ENCODE results near the gene CELA3B. TPM values are rescaled to one million over a fixed set of nuclear protein-coding genes. Genes with fewer than 3 reads are reported as not detected.

Gene CELA3B
- total and polyA plus RNA-seq, 2 of the 13 experiments (the other 11 are each of a cell fraction or from before 2014, with no cell fraction given), result 0.34 TPM; not detected in 1

DNA sequence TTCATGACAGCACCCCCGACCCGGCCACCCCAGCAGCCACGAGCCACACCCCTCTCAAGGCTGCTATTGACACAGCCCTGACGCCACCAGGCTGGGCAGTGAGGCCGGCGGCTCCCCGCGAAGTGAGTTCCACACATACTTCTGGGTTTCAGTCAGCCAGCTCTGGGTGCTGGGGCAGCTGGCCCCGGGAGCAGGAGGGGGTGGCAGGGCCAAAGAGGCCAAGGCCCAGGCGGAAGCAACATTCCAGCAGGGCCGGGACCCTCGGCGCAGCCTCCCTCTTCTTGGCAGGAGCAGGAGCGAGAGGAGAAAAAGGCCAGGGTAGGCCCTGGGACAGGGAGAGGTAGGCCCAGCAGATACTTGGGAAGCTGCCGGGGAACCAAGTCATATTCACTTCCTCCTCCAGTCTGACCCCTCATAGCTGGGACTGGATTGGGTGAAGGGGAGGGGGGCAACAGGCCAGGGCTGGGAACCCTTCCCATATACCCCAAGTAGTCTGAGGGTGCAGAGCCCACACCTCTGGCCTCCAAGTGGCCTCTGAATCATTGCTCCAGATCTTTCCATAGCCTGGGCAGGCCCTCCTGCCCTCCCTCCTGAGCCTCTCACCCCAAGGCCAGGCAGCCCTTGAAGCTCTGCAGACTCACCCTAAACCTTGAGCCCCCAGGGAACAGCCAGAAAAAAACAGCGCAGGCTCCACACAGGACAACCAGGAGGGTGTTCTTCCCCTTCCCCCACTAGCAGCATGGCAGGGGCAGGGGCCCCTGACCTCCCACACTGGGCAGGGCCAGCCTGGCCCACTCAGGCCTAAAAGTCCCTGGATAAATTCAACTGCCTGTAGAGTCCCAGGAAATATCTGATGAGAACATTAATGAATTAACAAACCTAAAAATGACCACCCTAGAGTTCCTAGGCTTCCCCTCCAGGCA is 45.4 kb upstream of the CELA3B start (continued):
- TF ChIP-seq ZNF230 (CRISPR knock-in tag; IDR thresholded peaks at IDR 0.05) (no peak), ZNF251 (CRISPR knock-in tag; IDR thresholded peaks at IDR 0.05) (no peak), HDAC2 (CRISPR knock-in tag; IDR thresholded peaks at IDR 0.05) (peak; percentile 83), ZMYM2 (CRISPR knock-in tag; IDR thresholded peaks at IDR 0.05) (no peak), ZNF383 (CRISPR knock-in tag; IDR thresholded peaks at IDR 0.05; ENCODE audit: borderline replicate concordance) (no peak), YEATS4 (CRISPR knock-in tag; IDR thresholded peaks at IDR 0.05; ENCODE audit: borderline replicate concordance) (no peak), ZNF558 (CRISPR knock-in tag; IDR thresholded peaks at IDR 0.05; ENCODE audit: borderline replicate concordance) (no peak), ZKSCAN5 (CRISPR knock-in tag; IDR thresholded peaks at IDR 0.05) (no peak), ZFP36L1 (CRISPR knock-in tag; IDR thresholded peaks at IDR 0.05) (no peak), TSC22D2 (CRISPR knock-in tag; IDR thresholded peaks at IDR 0.05; ENCODE audit: borderline replicate concordance) (no peak), SP2 (CRISPR knock-in tag; IDR thresholded peaks at IDR 0.05) (no peak), PAX8 (CRISPR knock-in tag; IDR thresholded peaks at IDR 0.05; ENCODE audit: borderline replicate concordance) (no peak), GATA4 (IDR thresholded peaks at IDR 0.05; ENCODE audit: borderline replicate concordance, low read depth) (no peak), ZNF143 (CRISPR knock-in tag; IDR thresholded peaks at IDR 0.05) (no peak), DR1 (CRISPR knock-in tag; IDR thresholded peaks at IDR 0.05) (no peak; the same call in 1 of the 2 replicates), FOSL2 (CRISPR knock-in tag; IDR thresholded peaks at IDR 0.05) (peak; percentile 84), PCBP2 (optimal IDR thresholded peaks at IDR 0.05; ENCODE audit: low read depth, low read length, poor library complexity, severe bottlenecking) (no peak), HNRNPK (IDR thresholded peaks at IDR 0.05; ENCODE audit: low read depth, low read length, poor library complexity, severe bottlenecking) (no peak), ZNF441 (CRISPR knock-in tag; IDR thresholded peaks at IDR 0.05; ENCODE audit: borderline replicate concordance) (no peak), FOXA1 (IDR thresholded peaks at IDR 0.05) (0 out of 2 replicates have a peak, but pooled peaks have one; percentile 55), FOXA1 (CRISPR knock-in tag; IDR thresholded peaks at IDR 0.05) (peak; percentile 97), NFATC3 (CRISPR knock-in tag; IDR thresholded peaks at IDR 0.05) (no peak)
- TF ChIP-seq, protein P1, sequence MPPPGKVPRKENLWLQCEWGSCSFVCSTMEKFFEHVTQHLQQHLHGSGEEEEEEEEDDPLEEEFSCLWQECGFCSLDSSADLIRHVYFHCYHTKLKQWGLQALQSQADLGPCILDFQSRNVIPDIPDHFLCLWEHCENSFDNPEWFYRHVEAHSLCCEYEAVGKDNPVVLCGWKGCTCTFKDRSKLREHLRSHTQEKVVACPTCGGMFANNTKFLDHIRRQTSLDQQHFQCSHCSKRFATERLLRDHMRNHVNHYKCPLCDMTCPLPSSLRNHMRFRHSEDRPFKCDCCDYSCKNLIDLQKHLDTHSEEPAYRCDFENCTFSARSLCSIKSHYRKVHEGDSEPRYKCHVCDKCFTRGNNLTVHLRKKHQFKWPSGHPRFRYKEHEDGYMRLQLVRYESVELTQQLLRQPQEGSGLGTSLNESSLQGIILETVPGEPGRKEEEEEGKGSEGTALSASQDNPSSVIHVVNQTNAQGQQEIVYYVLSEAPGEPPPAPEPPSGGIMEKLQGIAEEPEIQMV (CRISPR knock-in tag; IDR thresholded peaks at IDR 0.05; ENCODE audit: low read depth), result no peak
- TF ChIP-seq, protein P2, sequence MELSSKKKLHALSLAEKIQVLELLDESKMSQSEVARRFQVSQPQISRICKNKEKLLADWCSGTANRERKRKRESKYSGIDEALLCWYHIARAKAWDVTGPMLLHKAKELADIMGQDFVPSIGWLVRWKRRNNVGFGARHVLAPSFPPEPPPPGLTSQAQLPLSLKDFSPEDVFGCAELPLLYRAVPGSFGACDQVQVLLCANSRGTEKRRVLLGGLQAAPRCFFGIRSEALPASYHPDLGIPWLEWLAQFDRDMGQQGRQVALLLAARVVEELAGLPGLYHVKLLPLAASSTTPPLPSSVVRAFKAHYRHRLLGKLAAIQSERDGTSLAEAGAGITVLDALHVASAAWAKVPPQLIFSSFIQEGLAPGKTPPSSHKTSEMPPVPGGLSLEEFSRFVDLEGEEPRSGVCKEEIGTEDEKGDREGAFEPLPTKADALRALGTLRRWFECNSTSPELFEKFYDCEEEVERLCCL (CRISPR knock-in tag; IDR thresholded peaks at IDR 0.05; ENCODE audit: borderline replicate concordance), result no peak
- TF ChIP-seq, protein P3, sequence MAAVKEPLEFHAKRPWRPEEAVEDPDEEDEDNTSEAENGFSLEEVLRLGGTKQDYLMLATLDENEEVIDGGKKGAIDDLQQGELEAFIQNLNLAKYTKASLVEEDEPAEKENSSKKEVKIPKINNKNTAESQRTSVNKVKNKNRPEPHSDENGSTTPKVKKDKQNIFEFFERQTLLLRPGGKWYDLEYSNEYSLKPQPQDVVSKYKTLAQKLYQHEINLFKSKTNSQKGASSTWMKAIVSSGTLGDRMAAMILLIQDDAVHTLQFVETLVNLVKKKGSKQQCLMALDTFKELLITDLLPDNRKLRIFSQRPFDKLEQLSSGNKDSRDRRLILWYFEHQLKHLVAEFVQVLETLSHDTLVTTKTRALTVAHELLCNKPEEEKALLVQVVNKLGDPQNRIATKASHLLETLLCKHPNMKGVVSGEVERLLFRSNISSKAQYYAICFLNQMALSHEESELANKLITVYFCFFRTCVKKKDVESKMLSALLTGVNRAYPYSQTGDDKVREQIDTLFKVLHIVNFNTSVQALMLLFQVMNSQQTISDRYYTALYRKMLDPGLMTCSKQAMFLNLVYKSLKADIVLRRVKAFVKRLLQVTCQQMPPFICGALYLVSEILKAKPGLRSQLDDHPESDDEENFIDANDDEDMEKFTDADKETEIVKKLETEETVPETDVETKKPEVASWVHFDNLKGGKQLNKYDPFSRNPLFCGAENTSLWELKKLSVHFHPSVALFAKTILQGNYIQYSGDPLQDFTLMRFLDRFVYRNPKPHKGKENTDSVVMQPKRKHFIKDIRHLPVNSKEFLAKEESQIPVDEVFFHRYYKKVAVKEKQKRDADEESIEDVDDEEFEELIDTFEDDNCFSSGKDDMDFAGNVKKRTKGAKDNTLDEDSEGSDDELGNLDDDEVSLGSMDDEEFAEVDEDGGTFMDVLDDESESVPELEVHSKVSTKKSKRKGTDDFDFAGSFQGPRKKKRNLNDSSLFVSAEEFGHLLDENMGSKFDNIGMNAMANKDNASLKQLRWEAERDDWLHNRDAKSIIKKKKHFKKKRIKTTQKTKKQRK (IDR thresholded peaks at IDR 0.05; ENCODE audit: low read length), result no peak

Data from HepG2 (cell line).